Femur (tissue), 1 donor: Measurements from ENCODE around the gene DNAJC17.

ENCODE experiments used
- DNase-seq: peaks from one replicate; pipeline ENCODE4 v3.0.0-alpha.2; 2017

The DNAJC17 gene

GRCh38 chr15:40828447-40829036 is 21.3 kb upstream of the DNAJC17 start, which contains the start of gene PPP1R14D:
PPP1R14D (minus strand) TSS chr15:40828708; CDS start chr15:40828641, 67 bp downstream.
- DNase-seq = no peak

GRCh38 chr15:40826423-40827075 is 19.3 kb upstream of the DNAJC17 start:
- DNase-seq = no peak

GRCh38 chr15:40825661-40826422 is 18.6 kb upstream of the DNAJC17 start:
- no peak for DNase-seq

GRCh38 chr15:40823572-40824343 is 16.5 kb upstream of the DNAJC17 start:
- no peak for DNase-seq

GRCh38 chr15:40821195-40821594 is 13.9 kb upstream of the DNAJC17 start:
- DNase-seq = no peak

- no peak for DNase-seq
Observed at GRCh38 chr15:40819048-40819447, 11.8 kb upstream of the DNAJC17 start.

- no peak for DNase-seq
Observed at GRCh38 chr15:40815042-40815698, 7.9 kb upstream of the DNAJC17 start.

- DNase-seq = no peak
Observed at GRCh38 chr15:40812721-40813425, 5.6 kb upstream of the DNAJC17 start.

- DNase-seq = no peak
Observed at GRCh38 chr15:40808861-40809450, 1.7 kb upstream of the DNAJC17 start.

- no peak for DNase-seq
Observed at GRCh38 chr15:40807888-40808461, 702 bp upstream of the DNAJC17 start.

GRCh38 chr15:40806672-40807027 is 623 bp downstream of the DNAJC17 start:
- no peak for DNase-seq

GRCh38 chr15:40803688-40804087 is 3.6 kb downstream of the DNAJC17 start:
- DNase-seq = no peak

- no peak for DNase-seq
Observed at GRCh38 chr15:40803076-40803475, 4.2 kb downstream of the DNAJC17 start.

GRCh38 chr15:40799523-40799922 is 7.8 kb downstream of the DNAJC17 start:
- no peak for DNase-seq

GRCh38 chr15:40796512-40796911 is 10.8 kb downstream of the DNAJC17 start:
- no peak for DNase-seq

GRCh38 chr15:40796041-40796440 is 11.2 kb downstream of the DNAJC17 start:
- no peak for DNase-seq

- DNase-seq = no peak
Observed at GRCh38 chr15:40793216-40793989, 13.9 kb downstream of the DNAJC17 start.

- no peak for DNase-seq
Observed at GRCh38 chr15:40792394-40792793, 14.9 kb downstream of the DNAJC17 start.

GRCh38 chr15:40790718-40791117 is 16.6 kb downstream of the DNAJC17 start:
- no peak for DNase-seq

- no peak for DNase-seq
Observed at GRCh38 chr15:40789999-40790398, 17.3 kb downstream of the DNAJC17 start.
